Kidney capillary endothelial cell (primary cell): ENCODE measurements around the gene QSER1.
"Not testable (repeated sequence)": the region's sequence is repeated elsewhere in the genome, so short reads cannot be mapped to it uniquely, and the experiment has no call there.

Source experiments
- DNase-seq: peaks from one replicate; pipeline ENCODE4 v3.0.0-alpha.2; 2018; ENCODE audit warnings: low spot score

Gene QSER1

DNA sequence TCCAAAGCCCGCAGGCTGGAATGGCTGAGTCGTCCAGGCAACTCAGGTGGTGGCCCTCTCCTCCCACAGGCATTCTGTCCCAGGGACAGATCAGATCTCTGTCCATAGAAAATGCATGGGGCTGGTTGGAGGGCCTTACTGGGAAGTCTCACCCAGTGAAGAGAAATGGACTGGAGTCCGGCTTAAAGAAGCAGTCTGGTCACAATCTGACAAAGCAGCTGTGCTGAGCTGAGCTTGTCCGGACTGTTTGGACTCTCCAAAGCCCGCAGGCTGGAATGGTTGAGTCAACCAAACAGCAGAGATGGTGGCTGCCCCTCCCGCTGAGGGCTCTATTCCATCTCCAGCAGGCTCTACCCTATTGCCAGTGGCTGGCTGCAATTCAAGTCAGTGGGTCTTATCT lies 108.7 kb downstream of the QSER1 start:
- no peak for DNase-seq

DNA sequence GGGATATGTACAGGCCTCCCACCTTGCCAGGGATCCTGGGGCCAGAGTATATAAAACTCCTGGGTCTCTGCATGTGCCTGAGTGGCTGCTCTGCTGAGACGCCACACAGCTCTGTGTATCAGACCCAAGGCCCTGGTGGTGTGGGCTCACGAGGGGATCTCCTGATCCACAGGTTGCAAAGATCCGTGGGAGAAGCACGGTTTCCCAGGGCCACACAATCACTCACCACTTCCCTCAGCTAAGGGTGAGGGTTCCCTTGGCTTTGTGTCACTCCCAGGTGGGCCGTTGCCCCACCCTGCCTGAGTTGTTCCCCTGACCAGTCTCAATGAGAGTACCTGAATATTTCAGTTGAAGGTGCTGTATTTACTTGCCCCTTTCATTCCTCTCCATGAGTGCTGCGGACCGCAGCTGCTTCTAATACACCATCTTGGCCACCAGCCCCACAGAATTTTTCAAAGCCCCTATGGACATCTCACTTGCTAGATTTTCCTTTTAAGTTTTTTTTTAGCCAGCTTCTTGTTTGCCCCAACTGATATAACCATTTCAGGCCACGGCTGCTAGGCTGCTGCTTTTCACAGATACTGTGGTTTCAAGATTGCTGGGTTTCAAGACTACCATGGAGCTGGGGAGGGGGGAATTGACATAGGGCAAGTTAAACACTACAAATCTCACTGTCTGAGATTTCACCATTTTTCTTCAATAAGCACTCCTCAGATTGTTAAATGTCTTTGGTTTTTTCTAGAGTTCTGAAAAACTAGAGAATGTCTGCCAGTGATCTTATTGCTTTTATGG lies 109.3 kb downstream of the QSER1 start:
- DNase-seq = no peak

DNA sequence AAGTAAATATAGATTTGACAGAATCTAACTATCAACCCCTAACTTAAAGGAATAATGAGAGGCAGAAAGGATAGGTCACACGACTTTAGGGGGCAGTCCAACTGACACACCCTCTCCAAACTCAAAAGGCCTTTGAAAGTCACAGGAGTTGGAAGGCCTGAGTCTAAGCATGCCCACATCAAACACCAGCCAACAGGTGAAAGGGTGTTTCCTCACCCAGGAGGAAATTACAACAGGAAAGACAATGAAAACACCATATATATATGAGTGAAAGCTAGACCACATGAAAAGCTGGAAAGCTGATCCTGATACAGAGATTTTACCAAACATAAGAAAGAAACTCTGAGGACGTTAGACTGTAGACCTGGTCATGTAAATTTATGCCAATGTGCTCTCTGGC lies 112.6 kb downstream of the QSER1 start:
- no peak for DNase-seq

DNA sequence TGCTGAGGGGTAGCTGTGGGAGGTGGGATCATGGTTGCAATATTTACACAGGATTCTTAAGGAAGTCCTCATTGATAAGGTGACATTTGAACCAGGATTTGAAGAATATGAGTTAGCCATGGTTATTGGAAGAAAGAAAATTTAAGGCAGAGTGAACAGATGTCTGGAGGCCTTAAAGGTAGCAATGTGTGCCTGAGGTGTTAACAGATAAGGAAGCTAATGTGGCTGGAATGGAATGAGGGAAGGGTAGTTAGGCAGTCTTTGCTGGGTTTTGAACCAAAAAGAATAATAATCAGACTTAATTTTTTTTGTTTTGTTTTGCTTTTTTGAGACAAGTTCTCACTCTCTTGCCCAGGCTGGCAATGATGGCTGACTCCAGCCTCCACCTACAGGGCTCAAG lies 113.4 kb downstream of the QSER1 start:
- no peak for DNase-seq

DNA sequence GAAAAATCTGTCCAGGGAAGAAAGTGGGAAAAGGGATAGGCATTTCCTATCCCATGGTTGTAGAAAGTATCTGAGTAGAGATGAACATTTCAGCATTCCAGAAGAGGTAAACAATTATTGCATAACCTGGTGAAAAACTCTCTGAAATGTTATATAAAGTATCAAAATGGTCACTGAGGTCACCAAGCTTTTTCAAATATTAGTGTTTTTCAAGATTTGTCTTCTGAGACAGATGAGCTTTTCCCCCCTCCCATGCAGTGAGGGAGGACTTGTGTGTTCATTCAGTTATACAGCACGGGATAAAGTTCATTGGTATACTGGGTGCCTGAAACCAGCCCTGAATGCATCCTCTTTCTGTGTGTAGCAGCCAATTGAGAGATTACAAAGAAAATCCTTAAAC lies 121.1 kb downstream of the QSER1 start:
- DNase-seq = no peak

DNA sequence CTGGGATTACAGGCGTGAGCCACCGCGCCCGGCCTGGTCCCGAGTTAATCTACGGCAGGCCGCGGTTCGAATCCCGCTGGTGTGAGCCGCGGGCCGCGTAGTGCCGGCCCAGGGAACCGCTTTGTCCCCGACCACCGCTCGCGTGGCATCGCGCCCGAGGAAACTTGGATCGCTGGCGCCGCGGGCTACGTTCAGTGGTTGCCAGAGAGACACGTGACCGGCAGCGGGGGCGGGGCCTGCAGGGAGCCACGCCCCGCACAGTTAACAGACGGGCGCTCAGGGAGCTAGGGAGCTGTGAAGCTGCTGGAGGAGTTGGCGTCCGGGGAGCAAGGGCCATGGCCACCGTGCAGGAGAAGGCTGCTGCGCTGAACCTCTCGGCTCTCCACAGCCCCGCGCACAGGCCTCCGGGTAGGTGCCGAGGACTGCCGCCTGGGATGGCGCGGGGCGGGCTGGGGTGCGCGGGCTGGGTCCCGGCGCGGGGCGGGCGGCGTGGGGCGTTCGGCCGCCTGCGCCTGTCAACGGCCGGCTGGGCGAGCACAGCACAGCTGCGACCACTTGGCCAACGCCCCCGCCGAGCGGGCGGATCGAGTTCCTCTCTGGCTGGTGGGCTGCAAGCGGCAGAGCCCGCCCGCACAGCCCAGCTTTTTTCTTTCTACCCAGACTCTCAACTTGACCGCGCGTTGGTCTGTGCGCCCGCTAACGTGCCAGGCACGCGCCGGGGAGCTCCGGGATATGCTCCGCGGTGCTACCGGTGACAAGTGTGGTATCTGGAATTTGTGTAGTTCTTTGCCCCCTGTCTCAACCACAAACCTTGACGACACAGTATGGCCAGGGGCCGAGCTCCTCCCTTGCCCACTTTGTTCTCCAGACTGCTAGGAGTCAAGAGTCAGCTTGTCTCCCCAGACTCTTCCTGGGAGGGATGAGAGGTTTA lies 123.3 kb downstream of the QSER1 start, which contains the start of gene DEPDC7:
DEPDC7 (plus strand) TSS at position 258 of the 931 bp plus-strand sequence; CDS start at position 336, 78 bp downstream.
- peak; percentile 51 for DNase-seq

DNA sequence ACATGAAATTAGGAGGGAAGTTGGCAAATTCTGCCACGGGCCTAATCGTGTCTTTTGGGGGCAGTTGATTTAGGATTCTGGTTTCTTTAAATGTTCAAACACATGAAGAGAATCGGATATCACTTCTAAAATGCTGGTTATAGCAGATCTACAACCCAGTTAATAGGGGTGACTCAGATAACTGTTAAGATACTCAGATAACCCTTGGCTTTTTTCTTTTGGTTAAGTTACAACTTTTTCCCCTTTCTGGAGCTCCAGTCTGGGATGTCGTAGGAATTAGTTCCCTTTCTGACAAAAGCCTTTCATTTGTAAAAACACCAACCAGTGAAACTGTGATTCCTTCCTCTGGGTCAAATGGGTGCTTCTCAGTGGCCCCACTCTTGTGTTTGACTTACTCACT lies 124.0 kb downstream of the QSER1 start:
- no peak for DNase-seq

DNA sequence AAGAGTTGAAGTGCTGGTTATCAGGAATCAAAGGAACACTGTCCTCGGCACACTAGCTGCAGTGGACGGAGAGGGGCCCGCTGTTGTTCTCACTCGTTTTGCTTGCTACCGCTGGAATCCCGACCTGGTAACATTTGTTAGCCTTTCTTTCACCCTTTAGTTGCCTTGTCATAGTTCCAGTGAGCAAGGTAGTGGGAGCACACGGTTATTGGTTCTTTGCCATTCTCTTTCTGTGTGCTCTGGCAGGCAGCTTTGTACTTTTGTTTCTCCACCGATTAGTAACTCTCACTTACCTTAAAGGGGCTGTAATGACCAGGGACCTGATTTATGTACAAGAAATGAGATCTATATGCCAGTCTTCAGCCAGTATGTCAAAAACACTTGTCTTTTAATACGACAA lies 124.9 kb downstream of the QSER1 start:
- DNase-seq = no peak

DNA sequence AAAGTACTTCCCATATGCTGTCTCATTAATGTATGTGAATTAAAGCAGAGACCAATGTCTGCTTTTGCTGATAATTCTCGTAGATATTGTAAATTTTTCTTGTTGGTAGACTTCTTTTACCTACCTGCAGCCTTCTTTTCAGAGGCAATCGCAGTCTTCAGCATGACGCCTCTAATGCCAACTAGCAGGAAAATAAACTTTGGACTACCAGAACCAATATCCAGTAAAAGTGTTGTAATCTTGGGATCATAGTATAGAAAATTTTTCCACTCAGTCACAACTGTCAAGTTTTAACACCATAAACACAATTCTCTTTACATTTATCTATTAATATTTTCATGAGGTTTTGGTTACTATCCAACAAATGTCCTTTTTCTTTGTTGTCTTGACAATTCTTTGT lies 125.4 kb downstream of the QSER1 start:
- DNase-seq = no peak

DNA sequence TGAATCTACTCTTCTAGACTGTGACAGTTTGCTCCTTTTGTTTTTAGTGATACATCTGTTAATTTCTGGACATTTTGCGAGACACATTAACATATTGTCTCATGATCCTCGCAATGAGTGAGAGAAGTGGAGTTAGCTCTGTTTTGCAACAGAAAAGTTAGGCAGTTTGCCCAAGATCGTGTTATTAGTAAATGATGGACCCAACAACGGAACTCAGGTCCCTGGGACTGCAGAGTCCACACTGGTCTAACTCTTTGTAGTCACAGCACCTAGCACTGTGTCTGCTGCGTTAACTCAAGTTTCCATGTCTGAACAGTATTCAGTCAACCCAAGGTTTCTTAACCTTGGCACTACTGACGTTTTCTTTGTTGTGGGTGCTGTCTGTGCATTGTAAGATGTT lies 126.2 kb downstream of the QSER1 start:
- DNase-seq = no peak

DNA sequence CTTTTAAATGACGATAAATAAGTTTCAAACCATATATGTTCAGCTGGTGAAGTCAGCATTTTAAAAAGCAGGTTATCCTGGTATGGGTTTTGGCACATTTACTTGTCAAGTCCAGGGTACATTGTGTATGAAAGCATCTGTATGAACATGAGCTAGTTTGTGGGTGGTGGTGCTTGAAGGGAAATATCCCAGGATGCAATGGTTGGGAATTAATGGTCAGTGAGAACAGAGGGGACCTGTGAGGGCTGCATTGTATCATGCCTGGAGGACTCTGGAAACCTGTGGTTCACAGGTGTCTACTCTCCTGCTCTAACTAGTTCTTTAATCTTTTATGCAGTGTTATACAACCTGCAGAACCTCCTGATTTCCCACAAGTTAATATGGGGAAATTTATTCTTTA lies 128.9 kb downstream of the QSER1 start:
- DNase-seq = no peak

DNA sequence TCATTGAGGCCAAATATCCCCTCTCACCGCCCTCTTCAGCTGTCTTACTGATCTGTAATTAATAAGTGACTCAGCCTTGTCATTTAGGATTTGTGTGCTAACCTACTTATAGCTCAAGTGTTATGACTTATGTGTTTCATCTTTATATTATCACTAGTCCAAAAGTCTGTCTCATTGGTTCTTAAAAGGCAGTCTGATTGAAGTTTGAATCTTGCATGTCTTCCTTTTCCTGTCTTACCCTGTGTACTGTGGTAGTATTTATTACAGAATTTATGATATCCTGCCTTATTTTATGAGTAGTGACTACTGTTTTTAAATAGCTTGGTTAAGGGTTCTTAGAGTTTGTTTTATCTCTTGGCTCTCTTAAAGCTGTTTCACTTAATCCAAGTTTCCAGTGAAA lies 129.3 kb downstream of the QSER1 start:
- no peak for DNase-seq

DNA sequence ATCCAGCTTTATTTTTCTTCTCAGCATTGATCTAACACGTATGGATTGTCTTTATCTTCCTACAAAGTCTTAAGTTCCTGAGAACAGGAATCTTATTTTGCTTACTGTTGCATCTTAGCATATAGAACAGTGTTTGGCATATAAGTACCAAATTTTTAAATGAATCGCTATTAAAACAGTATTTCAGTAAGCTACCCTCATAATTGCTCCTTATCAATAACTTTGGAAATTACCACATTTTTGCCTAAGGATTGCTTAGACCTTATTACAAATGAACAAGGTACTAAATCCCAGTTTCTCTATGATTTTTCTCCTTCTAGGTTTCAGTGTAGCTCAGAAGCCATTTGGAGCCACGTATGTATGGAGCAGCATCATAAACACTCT lies 132.7 kb downstream of the QSER1 start:
- DNase-seq = no peak

DNA sequence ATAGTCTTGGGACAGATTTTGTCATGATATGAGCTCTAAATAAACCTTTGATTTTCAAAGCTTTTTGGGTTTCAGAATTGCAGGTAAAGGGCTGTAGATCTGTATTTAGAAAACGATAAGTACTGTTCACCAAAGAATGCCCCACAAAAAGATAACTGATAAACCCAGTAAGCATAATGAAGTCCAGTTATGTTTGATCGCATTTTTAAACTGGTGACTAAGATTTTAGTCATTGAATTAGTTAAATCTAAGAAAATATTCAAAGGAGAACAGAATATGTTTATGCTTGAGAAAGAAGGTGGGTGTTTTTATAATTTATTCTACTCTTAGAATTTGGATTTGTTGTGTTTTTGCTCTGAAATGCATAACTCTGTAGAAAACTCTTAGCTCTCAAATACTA lies 134.6 kb downstream of the QSER1 start:
- no peak for DNase-seq

DNA sequence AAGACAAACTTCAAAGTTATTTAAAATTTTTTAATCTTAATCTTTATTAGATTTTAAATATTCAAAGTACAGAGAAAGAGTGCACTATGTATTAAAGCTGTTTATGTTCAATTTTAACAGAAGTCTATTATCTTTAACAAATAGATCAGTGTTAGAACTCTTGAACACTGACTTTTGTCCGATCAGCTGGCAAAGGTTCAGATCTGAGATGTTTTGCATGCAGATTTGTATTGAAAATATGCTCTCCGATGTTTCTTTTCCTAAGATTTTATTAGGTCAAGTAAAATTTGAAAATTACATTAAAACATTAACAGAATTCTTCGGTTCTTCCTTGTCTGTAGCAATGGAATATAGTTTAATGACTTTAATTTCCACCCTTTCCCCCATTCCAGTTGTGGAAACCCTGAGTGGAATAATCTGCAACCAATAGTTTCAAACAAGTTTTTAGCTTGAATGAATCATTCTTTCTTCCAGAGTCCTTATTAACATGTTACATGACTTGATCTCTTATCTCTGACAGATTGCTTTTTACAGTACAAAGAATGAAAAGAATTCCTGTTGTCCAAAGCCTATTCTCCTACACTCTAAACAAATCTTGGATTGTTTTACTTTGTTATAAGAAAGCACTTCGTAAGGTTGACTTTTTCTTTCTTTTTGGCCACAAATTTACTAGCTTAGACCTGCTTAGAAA lies 135.4 kb downstream of the QSER1 start:
- no peak for DNase-seq

DNA sequence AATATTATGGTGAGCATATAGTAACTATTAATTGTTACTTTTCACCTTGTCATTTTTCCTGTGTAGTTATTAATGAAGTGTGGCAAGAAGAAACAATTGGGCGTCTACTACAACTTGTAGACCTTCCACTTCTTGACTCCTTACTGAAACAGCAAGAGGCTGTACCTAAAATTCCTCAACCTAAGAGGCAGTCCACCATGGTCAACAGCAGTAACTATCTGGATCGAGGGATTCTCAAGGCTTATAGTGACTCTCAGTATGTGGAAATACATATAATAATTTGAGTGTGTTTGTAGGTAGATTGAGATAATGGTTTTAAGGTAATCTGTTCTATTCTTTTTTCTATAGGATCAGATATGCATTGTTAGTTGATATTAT lies 135.9 kb downstream of the QSER1 start:
- DNase-seq = no peak

DNA sequence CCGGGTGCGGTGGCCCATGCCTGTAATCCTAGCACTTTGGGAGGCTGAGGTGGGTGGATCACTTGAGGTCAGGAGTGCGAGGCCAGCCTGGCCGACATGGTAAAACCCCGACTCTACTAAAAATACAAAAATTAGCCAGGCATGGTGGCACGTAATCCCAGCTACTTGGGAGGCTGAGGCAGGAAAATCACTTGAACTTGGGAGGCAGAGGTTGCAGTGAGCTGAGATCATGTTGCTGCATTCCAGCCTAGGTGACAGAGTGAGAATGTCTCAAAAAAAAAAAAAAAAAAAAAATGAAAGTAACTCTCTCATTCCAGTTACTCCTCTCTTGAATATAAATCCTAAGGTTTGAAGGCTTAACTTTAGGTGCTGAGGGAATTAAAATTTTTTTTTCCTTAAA lies 136.6 kb downstream of the QSER1 start:
- not testable (repeated sequence) for DNase-seq
